HCT116 (cell line): ENCODE measurements around the gene CDR2L. TPM values are rescaled to one million over a fixed set of nuclear protein-coding genes. Genes with fewer than 3 reads are reported as not detected.

Experiments
- ATAC-seq: fragments of 200-7000 bp; cut with Tn5 transposase; 2 replicates; pipeline ENCODE4 v1.9.1; 2020; ENCODE audit warnings: mild to moderate bottlenecking, moderate library complexity
- BruUV-seq: library from RNA; stranded (reverse); fragments of 400-500 nt; replicated peaks from 2 replicates; lab custom pipeline; 2021; lab: Mats Ljungman, UMichigan
- CTCF ChIA-PET: fragments of 300-600 bp; sonication (Branson Sonifier 250); formaldehyde crosslinking; loops from one replicate; lab custom pipeline; 2021; ENCODE audit warnings: antibody characterized with exemption; lab: Charles Lee
- POLR2A ChIA-PET: fragments of 300-600, 350-600 bp; sonication (Branson Sonifier 250); formaldehyde crosslinking; loops from one replicate; lab custom pipeline; 2021; ENCODE audit warnings: antibody characterized with exemption; lab: Charles Lee
- RAD21 ChIA-PET, 2 experiments: fragments of 300-600 bp; sonication (Branson Sonifier 250); formaldehyde crosslinking; loops; one replicate each; lab custom pipeline; 2023; ENCODE audit warnings: low total read pairs in 2 of 2; ENCODE audit not compliant: uncharacterized antibody in 2 of 2, unreplicated experiment in 2 of 2, low non-redundant PET in 1 of 2; lab: Charles Lee
- DNase-seq: peaks from one replicate; pipeline ENCODE4 v3.0.0-alpha.2; 2010; ENCODE audit warnings: low read depth, low spot score
- H2AFZ ChIP-seq: fragments of 200-600 bp; shearing (Covaris generic), sonication (generic); 2 replicates; pipeline ENCODE4 v1.6.1; 2017; ENCODE audit warnings: low read depth, mixed run types, mixed read lengths, antibody characterized with exemption, low read length; ENCODE audit not compliant: poor library complexity, severe bottlenecking
- H3K27ac ChIP-seq: 2 replicates; pipeline ENCODE4 v1.5.1; 2012; ENCODE audit warnings: low read depth, low read length
- H3K27me3 ChIP-seq: fragments of 200-600 bp; sonication (generic); 2 replicates; pipeline ENCODE4 v1.6.1; 2016; ENCODE audit warnings: mixed run types, low read length, mixed read lengths; ENCODE audit not compliant: insufficient read depth
- H3K36me3 ChIP-seq, 2 experiments: fragments of 200-500 bp in 1 of 2; fragments of 200-600 bp in 1 of 2; sonication (Bioruptor generic) in 1 of 2; sonication (generic) in 1 of 2; 2 replicates each; pipeline versions ENCODE4 v1.5.1 to v1.6.1; 2014 to 2016; ENCODE audit warnings: low read length in 2 of 2, inconsistent platforms in 1 of 2, mixed read lengths in 1 of 2, mixed run types in 1 of 2; ENCODE audit not compliant: insufficient read depth in 2 of 2, control insufficient read depth in 1 of 2
- H3K4me1 ChIP-seq, 2 experiments: fragments of 200-600 bp in 1 of 2; sonication (generic) in 1 of 2; 2 replicates each; pipeline versions ENCODE4 v1.5.1 to v1.6.1; 2012 to 2017; ENCODE audit warnings: low read length in 2 of 2, inconsistent platforms in 1 of 2, mild to moderate bottlenecking in 1 of 2, mixed read lengths in 1 of 2, mixed run types in 1 of 2, moderate library complexity in 1 of 2; ENCODE audit not compliant: insufficient read depth in 2 of 2, control insufficient read depth in 1 of 2
- H3K4me2 ChIP-seq: fragments of 200-600 bp; sonication (generic); 2 replicates; pipeline ENCODE4 v1.6.1; 2017; ENCODE audit warnings: mixed run types, low read length, mixed read lengths
- H3K4me3 ChIP-seq, 2 experiments: fragments of 200-600 bp in 1 of 2; sonication (generic) in 1 of 2; replicated peaks in 1 of 2; 2 replicates each; pipeline ENCODE4 v1.5.1; 2011 to 2016; ENCODE audit warnings: low read length in 2 of 2, control low read depth in 1 of 2, low read depth in 1 of 2, mild to moderate bottlenecking in 1 of 2, mixed read lengths in 1 of 2, mixed run types in 1 of 2
- H3K79me2 ChIP-seq: fragments of 200-600 bp; sonication (generic); 2 replicates; pipeline ENCODE4 v1.6.1; 2017; ENCODE audit warnings: mild to moderate bottlenecking, mixed run types, low read length, moderate library complexity, mixed read lengths; ENCODE audit not compliant: insufficient read depth
- H3K9ac ChIP-seq: fragments of 200-600 bp; sonication (generic); 2 replicates; pipeline ENCODE4 v1.6.1; 2016; ENCODE audit warnings: low read length, mixed read lengths
- H3K9me2 ChIP-seq: fragments of 200-600 bp; sonication (generic), shearing (Covaris generic); 2 replicates; pipeline ENCODE4 v1.6.1; 2017; ENCODE audit warnings: mixed run types, mild to moderate bottlenecking, moderate library complexity; ENCODE audit not compliant: insufficient read depth
- H3K9me3 ChIP-seq, 2 experiments: fragments of 200-500 bp in 1 of 2; fragments of 200-600 bp in 1 of 2; sonication (Bioruptor generic) in 1 of 2; sonication (generic) in 1 of 2; 2 replicates each; pipeline ENCODE4 v1.6.1; 2014 to 2017; ENCODE audit warnings: low read length in 2 of 2, mixed read lengths in 2 of 2, inconsistent platforms in 1 of 2, low read depth in 1 of 2, mild to moderate bottlenecking in 1 of 2, mixed run types in 1 of 2, moderate library complexity in 1 of 2; ENCODE audit not compliant: control insufficient read depth in 1 of 2, insufficient read depth in 1 of 2
- H4K20me1 ChIP-seq: fragments of 200-600 bp; sonication (generic), shearing (Covaris generic); 2 replicates; pipeline ENCODE4 v1.6.1; 2017; ENCODE audit warnings: mixed run types, mild to moderate bottlenecking, moderate library complexity; ENCODE audit not compliant: insufficient read depth
- CBX3 ChIP-seq: IDR thresholded peaks from 2 replicates; pipeline ENCODE4 v1.6.1; 2012; ENCODE audit warnings: low read depth
- CEBPB ChIP-seq: IDR thresholded peaks from 2 replicates; pipeline ENCODE4 v1.6.1; 2012; ENCODE audit warnings: low read depth
- ELF1 ChIP-seq: IDR thresholded peaks from 2 replicates; pipeline ENCODE4 v1.6.1; 2012; ENCODE audit warnings: low read depth, borderline replicate concordance
- EZH2phosphoT487 ChIP-seq: fragments of 200-600 bp; IDR thresholded peaks from 2 replicates; pipeline ENCODE4 v1.6.1; 2018; ENCODE audit warnings: antibody characterized with exemption, borderline replicate concordance
- POLR2A ChIP-seq: IDR thresholded peaks from 2 replicates; pipeline ENCODE4 v1.7.0; 2011; ENCODE audit warnings: borderline replicate concordance; ENCODE audit not compliant: insufficient read depth, insufficient read length; ENCODE audit errors: extremely low read depth
- SIN3A ChIP-seq: IDR thresholded peaks from 2 replicates; pipeline ENCODE4 v1.6.1; 2012; ENCODE audit warnings: low read depth
- SP1 ChIP-seq: IDR thresholded peaks from 2 replicates; pipeline ENCODE4 v1.6.1; 2012; ENCODE audit warnings: low read depth
- TCF7L2 ChIP-seq: IDR thresholded peaks from 2 replicates; pipeline ENCODE4 v1.7.0; 2011; ENCODE audit warnings: borderline replicate concordance, inconsistent platforms; ENCODE audit not compliant: insufficient read depth, insufficient read length; ENCODE audit errors: extremely low read depth
- YY1 ChIP-seq: IDR thresholded peaks from 2 replicates; pipeline ENCODE4 v1.6.1; 2011; ENCODE audit warnings: low read length, low read depth, moderate library complexity, mild to moderate bottlenecking; ENCODE audit not compliant: insufficient replicate concordance; ENCODE audit errors: extremely low read depth
- ZNF274 ChIP-seq: fragments of 200-500 bp; sonication (Bioruptor generic); IDR thresholded peaks from 2 replicates; pipeline ENCODE4 v1.6.1; 2014; ENCODE audit warnings: mild to moderate bottlenecking, low read depth, low read length, inconsistent platforms
- intact Hi-C: fragments of 100-400 bp; cut with micrococcal nuclease; formaldehyde crosslinking; loops from 2 replicates; pipeline ENCODE4 v1.10.0; 2022
- total RNA-seq: library from RNA; stranded (reverse); gene quantifications from one replicate; pipeline ENCODE4 v1.2.1, GENCODE V29; 2021; ENCODE audit not compliant: unreplicated experiment
- TF ChIP-seq, protein P1 (sequence below): IDR thresholded peaks from 2 replicates; pipeline ENCODE4 v1.6.1; 2012
- TF ChIP-seq, protein P2 (sequence below): IDR thresholded peaks from 2 replicates; pipeline ENCODE4 v1.6.1; 2012; ENCODE audit warnings: low read depth
- TF ChIP-seq, protein P3 (sequence below): IDR thresholded peaks from 2 replicates; pipeline ENCODE4 v1.6.1; 2012
- TF ChIP-seq, protein P4 (sequence below): IDR thresholded peaks from 2 replicates; pipeline ENCODE4 v1.6.1; 2011; ENCODE audit warnings: mild to moderate bottlenecking, low read length, moderate library complexity; ENCODE audit not compliant: insufficient replicate concordance; ENCODE audit errors: extremely low read depth

The CDR2L gene
- total RNA-seq, 1 experiment from 2014 or later: 26.5 TPM

DNA sequence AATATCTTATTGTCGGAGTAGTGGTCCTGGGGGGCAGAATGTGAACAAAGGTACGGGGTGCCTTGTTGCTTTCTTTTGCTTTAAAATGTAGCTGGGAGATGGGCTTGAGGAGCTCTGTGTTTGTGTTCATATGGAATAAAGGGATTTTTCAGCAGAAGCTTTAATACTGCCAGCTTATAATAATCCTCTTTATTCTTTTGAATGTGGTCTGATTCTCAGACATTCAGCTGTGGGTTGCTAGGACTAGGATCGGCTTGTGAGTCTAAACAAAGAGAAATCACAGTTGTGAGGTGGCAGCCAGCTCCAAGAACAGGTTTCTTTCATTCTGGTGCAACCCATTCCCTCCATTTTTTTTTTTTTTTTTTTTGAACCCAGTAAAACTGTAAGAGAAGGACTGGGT, 32.3 kb downstream of the CDR2L start:
- no peak overlapping the region for H3K4me3 ChIP-seq
- ChIA-PET CTCF (interaction anchor here (1.1 kb wide), 1 partner anchor 58 kb away, joined by 3 read pairs; no protein-coding TSS in a partner anchor), POLR2A (no interaction called here), RAD21 (no interaction called here)
- intact Hi-C loops: no loop called here
- H3K4me1 ChIP-seq: no peaks in the 10 kb centered on the region
- TF ChIP-seq, protein P1, sequence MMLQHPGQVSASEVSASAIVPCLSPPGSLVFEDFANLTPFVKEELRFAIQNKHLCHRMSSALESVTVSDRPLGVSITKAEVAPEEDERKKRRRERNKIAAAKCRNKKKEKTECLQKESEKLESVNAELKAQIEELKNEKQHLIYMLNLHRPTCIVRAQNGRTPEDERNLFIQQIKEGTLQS: no peak
- TF ChIP-seq SIN3A: no peak
- no peak for TF ChIP-seq ZNF274
- TF ChIP-seq SP1: no peak
- TF ChIP-seq EZH2phosphoT487: no peak
- TF ChIP-seq TCF7L2: no peak
- no peak for TF ChIP-seq POLR2A
- H3K4me2 ChIP-seq: no peak overlapping the region
- H3K36me3 ChIP-seq: peaks cover 11 to 33% of the 10 kb centered on the region in 2 experiments; a peak in 3 of 4 replicates
- no peak for ATAC-seq
- H3K27me3 ChIP-seq: no peaks in the 10 kb centered on the region
- H4K20me1 ChIP-seq: no peaks in the 10 kb centered on the region
- no peaks in the 10 kb centered on the region for H3K9me2 ChIP-seq
- no peak overlapping the region for H3K9ac ChIP-seq
- BruUV-seq: no TSS peak
- no peak overlapping the region for H3K27ac ChIP-seq
- H2AFZ ChIP-seq: no peak overlapping the region
- H3K9me3 ChIP-seq: no peaks in the 10 kb centered on the region
- H3K79me2 ChIP-seq: peaks cover 16% of the 10 kb centered on the region
- no peak for DNase-seq

DNA sequence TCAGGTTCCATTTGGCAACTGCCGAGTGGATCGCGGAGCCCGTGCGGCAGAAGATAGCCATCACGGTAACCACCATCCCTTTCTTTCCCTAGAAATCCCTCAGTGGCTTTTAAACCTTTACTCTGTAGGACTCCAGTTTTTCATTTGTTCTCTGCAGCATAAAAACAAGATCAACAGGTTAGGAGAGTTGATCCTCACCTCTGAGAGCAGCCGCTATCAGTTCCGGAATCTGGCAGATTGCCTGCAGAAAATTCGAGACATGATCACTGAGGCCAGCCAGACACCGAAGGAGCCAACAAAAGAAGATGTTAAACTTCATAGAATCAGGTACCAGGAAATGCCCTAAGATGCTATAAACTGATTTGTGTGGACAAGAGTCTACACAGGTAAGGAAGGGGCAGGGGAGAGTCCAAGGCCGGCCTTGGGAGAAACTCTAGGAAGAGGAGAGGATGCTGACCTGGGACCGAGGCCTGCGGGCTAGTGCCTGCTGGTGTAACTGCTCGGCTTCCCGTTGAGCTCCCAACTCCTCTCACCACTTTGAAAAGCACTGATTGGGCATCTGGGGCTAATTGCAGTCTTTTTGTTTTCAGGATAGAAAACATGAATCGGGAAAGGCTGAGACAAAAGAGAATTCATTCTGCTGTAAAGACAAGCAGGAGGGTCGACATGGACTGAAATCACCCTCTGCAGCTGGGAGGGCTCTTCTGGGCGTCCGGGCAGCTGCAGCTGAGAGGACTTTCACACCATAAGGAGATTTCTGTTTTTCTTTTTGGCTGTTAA, 33.1 kb downstream of the CDR2L start:
- Histone ChIP-seq H2AFZ (no peak overlapping the region), H3K9me3 (no peaks in the 10 kb centered on the region), H3K9ac (no peak overlapping the region), H3K36me3 (peaks cover 11 to 33% of the 10 kb centered on the region in 2 experiments; a peak in 3 of 4 replicates), H3K79me2 (peaks cover 10% of the 10 kb centered on the region), H3K27ac (no peak overlapping the region), H3K9me2 (no peaks in the 10 kb centered on the region), H3K4me2 (no peak overlapping the region), H3K4me3 (no peak overlapping the region), H3K4me1 (no peaks in the 10 kb centered on the region), H4K20me1 (no peaks in the 10 kb centered on the region), H3K27me3 (no peaks in the 10 kb centered on the region)
- ChIA-PET RAD21 (no interaction called here), CTCF (no interaction called here), POLR2A (no interaction called here)
- DNase-seq: no peak
- BruUV-seq: TSS peak; percentile 28
- intact Hi-C loops: no loop called here
- ATAC-seq: no peak
- TF ChIP-seq, protein P2, sequence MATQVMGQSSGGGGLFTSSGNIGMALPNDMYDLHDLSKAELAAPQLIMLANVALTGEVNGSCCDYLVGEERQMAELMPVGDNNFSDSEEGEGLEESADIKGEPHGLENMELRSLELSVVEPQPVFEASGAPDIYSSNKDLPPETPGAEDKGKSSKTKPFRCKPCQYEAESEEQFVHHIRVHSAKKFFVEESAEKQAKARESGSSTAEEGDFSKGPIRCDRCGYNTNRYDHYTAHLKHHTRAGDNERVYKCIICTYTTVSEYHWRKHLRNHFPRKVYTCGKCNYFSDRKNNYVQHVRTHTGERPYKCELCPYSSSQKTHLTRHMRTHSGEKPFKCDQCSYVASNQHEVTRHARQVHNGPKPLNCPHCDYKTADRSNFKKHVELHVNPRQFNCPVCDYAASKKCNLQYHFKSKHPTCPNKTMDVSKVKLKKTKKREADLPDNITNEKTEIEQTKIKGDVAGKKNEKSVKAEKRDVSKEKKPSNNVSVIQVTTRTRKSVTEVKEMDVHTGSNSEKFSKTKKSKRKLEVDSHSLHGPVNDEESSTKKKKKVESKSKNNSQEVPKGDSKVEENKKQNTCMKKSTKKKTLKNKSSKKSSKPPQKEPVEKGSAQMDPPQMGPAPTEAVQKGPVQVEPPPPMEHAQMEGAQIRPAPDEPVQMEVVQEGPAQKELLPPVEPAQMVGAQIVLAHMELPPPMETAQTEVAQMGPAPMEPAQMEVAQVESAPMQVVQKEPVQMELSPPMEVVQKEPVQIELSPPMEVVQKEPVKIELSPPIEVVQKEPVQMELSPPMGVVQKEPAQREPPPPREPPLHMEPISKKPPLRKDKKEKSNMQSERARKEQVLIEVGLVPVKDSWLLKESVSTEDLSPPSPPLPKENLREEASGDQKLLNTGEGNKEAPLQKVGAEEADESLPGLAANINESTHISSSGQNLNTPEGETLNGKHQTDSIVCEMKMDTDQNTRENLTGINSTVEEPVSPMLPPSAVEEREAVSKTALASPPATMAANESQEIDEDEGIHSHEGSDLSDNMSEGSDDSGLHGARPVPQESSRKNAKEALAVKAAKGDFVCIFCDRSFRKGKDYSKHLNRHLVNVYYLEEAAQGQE: no peak
- no peak for TF ChIP-seq YY1
- TF ChIP-seq CBX3: no peak
- TF ChIP-seq ELF1: no peak
- TF ChIP-seq CEBPB: no peak
- TF ChIP-seq, protein P3, sequence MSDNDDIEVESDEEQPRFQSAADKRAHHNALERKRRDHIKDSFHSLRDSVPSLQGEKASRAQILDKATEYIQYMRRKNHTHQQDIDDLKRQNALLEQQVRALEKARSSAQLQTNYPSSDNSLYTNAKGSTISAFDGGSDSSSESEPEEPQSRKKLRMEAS: no peak
- TF ChIP-seq, protein P4, sequence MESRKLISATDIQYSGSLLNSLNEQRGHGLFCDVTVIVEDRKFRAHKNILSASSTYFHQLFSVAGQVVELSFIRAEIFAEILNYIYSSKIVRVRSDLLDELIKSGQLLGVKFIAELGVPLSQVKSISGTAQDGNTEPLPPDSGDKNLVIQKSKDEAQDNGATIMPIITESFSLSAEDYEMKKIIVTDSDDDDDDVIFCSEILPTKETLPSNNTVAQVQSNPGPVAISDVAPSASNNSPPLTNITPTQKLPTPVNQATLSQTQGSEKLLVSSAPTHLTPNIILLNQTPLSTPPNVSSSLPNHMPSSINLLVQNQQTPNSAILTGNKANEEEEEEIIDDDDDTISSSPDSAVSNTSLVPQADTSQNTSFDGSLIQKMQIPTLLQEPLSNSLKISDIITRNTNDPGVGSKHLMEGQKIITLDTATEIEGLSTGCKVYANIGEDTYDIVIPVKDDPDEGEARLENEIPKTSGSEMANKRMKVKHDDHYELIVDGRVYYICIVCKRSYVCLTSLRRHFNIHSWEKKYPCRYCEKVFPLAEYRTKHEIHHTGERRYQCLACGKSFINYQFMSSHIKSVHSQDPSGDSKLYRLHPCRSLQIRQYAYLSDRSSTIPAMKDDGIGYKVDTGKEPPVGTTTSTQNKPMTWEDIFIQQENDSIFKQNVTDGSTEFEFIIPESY: no peak
